ENCODE results near the gene WNT7B.

The WNT7B gene

GRCh38 chr22:45934659-45935341 is 42.2 kb downstream of the WNT7B start:
- Mint-ChIP-seq H3K4me1 (ENCODE audit: low read depth) (no peaks in the 10 kb centered on the region), H3K36me3 (ENCODE audit: low read depth) (no peaks in the 10 kb centered on the region), H3K9me3 (no peaks in the 10 kb centered on the region), H3K27me3 (peaks cover 32% of the 10 kb centered on the region), H3K4me3 (no peak overlapping the region), H3K27ac (no peak overlapping the region)
- intact Hi-C loops (cut with micrococcal nuclease), result no loop called here

GRCh38 chr22:45934168-45934564 is 42.8 kb downstream of the WNT7B start:
- no peaks in the 10 kb centered on the region for H3K9me3 Mint-ChIP-seq
- intact Hi-C loops (cut with micrococcal nuclease), result no loop called here
- peaks cover 33% of the 10 kb centered on the region for H3K27me3 Mint-ChIP-seq
- H3K27ac Mint-ChIP-seq, result no peak overlapping the region
- no peaks in the 10 kb centered on the region for H3K36me3 Mint-ChIP-seq (ENCODE audit: low read depth)
- no peak overlapping the region for H3K4me3 Mint-ChIP-seq
- no peaks in the 10 kb centered on the region for H3K4me1 Mint-ChIP-seq (ENCODE audit: low read depth)

GRCh38 chr22:45933506-45934167 is 43.3 kb downstream of the WNT7B start:
- Mint-ChIP-seq H3K27ac (no peak overlapping the region), H3K4me3 (no peak overlapping the region), H3K4me1 (ENCODE audit: low read depth) (no peaks in the 10 kb centered on the region), H3K9me3 (no peaks in the 10 kb centered on the region), H3K27me3 (peaks cover 33% of the 10 kb centered on the region), H3K36me3 (ENCODE audit: low read depth) (no peaks in the 10 kb centered on the region)
- intact Hi-C loops (cut with micrococcal nuclease), result no loop called here

- Mint-ChIP-seq H3K27me3 (peaks cover 31% of the 10 kb centered on the region), H3K4me1 (ENCODE audit: low read depth) (no peaks in the 10 kb centered on the region), H3K4me3 (no peak overlapping the region), H3K27ac (no peak overlapping the region), H3K9me3 (no peaks in the 10 kb centered on the region), H3K36me3 (ENCODE audit: low read depth) (no peaks in the 10 kb centered on the region)
- intact Hi-C loops (cut with micrococcal nuclease), result no loop called here
Measured at GRCh38 chr22:45932071-45932470, 44.9 kb downstream of the WNT7B start.

- no peak overlapping the region for H3K4me3 Mint-ChIP-seq
- H3K4me1 Mint-ChIP-seq (ENCODE audit: low read depth), result no peaks in the 10 kb centered on the region
- no peaks in the 10 kb centered on the region for H3K9me3 Mint-ChIP-seq
- intact Hi-C loops (cut with micrococcal nuclease), result no loop called here
- no peak overlapping the region for H3K27ac Mint-ChIP-seq
- H3K36me3 Mint-ChIP-seq (ENCODE audit: low read depth), result no peaks in the 10 kb centered on the region
- H3K27me3 Mint-ChIP-seq, result peaks cover 31% of the 10 kb centered on the region
Measured at GRCh38 chr22:45931042-45931441, 45.9 kb downstream of the WNT7B start.

- no peak overlapping the region for H3K27ac Mint-ChIP-seq
- H3K4me3 Mint-ChIP-seq, result no peak overlapping the region
- peaks cover 28% of the 10 kb centered on the region for H3K27me3 Mint-ChIP-seq
Measured at GRCh38 chr22:45930324-45930723, 46.6 kb downstream of the WNT7B start.

GRCh38 chr22:45929649-45930048 is 47.3 kb downstream of the WNT7B start:
- intact Hi-C loops (cut with micrococcal nuclease), result no loop called here
- Mint-ChIP-seq H3K4me3 (no peak overlapping the region), H3K4me1 (ENCODE audit: low read depth) (no peaks in the 10 kb centered on the region), H3K27me3 (peaks cover 27% of the 10 kb centered on the region), H3K9me3 (no peaks in the 10 kb centered on the region), H3K27ac (no peak overlapping the region), H3K36me3 (ENCODE audit: low read depth) (no peaks in the 10 kb centered on the region)

More at GRCh38 chr22:45930324-45930723, 46.6 kb downstream of the WNT7B start:
- intact Hi-C loops (cut with micrococcal nuclease), result no loop called here
- no peaks in the 10 kb centered on the region for H3K4me1 Mint-ChIP-seq (ENCODE audit: low read depth)
- H3K36me3 Mint-ChIP-seq (ENCODE audit: low read depth), result no peaks in the 10 kb centered on the region
- no peaks in the 10 kb centered on the region for H3K9me3 Mint-ChIP-seq

- Mint-ChIP-seq H3K27me3 (peaks cover 21% of the 10 kb centered on the region), H3K4me3 (no peak overlapping the region), H3K9me3 (no peaks in the 10 kb centered on the region), H3K4me1 (ENCODE audit: low read depth) (no peaks in the 10 kb centered on the region), H3K36me3 (ENCODE audit: low read depth) (no peaks in the 10 kb centered on the region), H3K27ac (no peak overlapping the region)
- intact Hi-C loops (cut with micrococcal nuclease), result no loop called here
Measured at GRCh38 chr22:45928726-45929368, 48.1 kb downstream of the WNT7B start.

- Mint-ChIP-seq H3K36me3 (ENCODE audit: low read depth) (no peaks in the 10 kb centered on the region), H3K4me1 (ENCODE audit: low read depth) (no peaks in the 10 kb centered on the region), H3K27ac (no peak overlapping the region), H3K27me3 (peaks cover 13% of the 10 kb centered on the region), H3K4me3 (no peak overlapping the region), H3K9me3 (no peaks in the 10 kb centered on the region)
- intact Hi-C loops (cut with micrococcal nuclease), result no loop called here
Measured at GRCh38 chr22:45927059-45927458, 49.9 kb downstream of the WNT7B start.

- H3K4me3 Mint-ChIP-seq, result no peak overlapping the region
- no peak overlapping the region for H3K27ac Mint-ChIP-seq
- H3K36me3 Mint-ChIP-seq (ENCODE audit: low read depth), result no peaks in the 10 kb centered on the region
- intact Hi-C loops (cut with micrococcal nuclease), result no loop called here
- H3K4me1 Mint-ChIP-seq (ENCODE audit: low read depth), result no peaks in the 10 kb centered on the region
- peaks cover 7% of the 10 kb centered on the region for H3K27me3 Mint-ChIP-seq
- no peaks in the 10 kb centered on the region for H3K9me3 Mint-ChIP-seq
Measured at GRCh38 chr22:45926433-45926832, 50.5 kb downstream of the WNT7B start.

- no peak overlapping the region for H3K27ac Mint-ChIP-seq
- no peaks in the 10 kb centered on the region for H3K36me3 Mint-ChIP-seq (ENCODE audit: low read depth)
- H3K4me3 Mint-ChIP-seq, result no peak overlapping the region
- intact Hi-C loops (cut with micrococcal nuclease), result no loop called here
- no peaks in the 10 kb centered on the region for H3K9me3 Mint-ChIP-seq
- peaks cover 7% of the 10 kb centered on the region for H3K27me3 Mint-ChIP-seq
- H3K4me1 Mint-ChIP-seq (ENCODE audit: low read depth), result no peaks in the 10 kb centered on the region
Measured at GRCh38 chr22:45925811-45926351, 51.1 kb downstream of the WNT7B start.

- no peak overlapping the region for H3K4me3 Mint-ChIP-seq
- H3K27ac Mint-ChIP-seq, result no peak overlapping the region
- intact Hi-C loops (cut with micrococcal nuclease), result no loop called here
- no peaks in the 10 kb centered on the region for H3K4me1 Mint-ChIP-seq (ENCODE audit: low read depth)
- no peaks in the 10 kb centered on the region for H3K9me3 Mint-ChIP-seq
- peaks cover 3% of the 10 kb centered on the region for H3K27me3 Mint-ChIP-seq
- no peaks in the 10 kb centered on the region for H3K36me3 Mint-ChIP-seq (ENCODE audit: low read depth)
Measured at GRCh38 chr22:45923835-45924234, 53.1 kb downstream of the WNT7B start.

GRCh38 chr22:45923212-45923611 is 53.8 kb downstream of the WNT7B start:
- intact Hi-C loops (cut with micrococcal nuclease), result no loop called here
- Mint-ChIP-seq H3K27ac (no peak overlapping the region), H3K27me3 (peaks cover 7% of the 10 kb centered on the region), H3K4me1 (ENCODE audit: low read depth) (no peaks in the 10 kb centered on the region), H3K36me3 (ENCODE audit: low read depth) (no peaks in the 10 kb centered on the region), H3K4me3 (no peak overlapping the region), H3K9me3 (no peaks in the 10 kb centered on the region)

GRCh38 chr22:45922661-45923060 is 54.3 kb downstream of the WNT7B start:
- no peaks in the 10 kb centered on the region for H3K9me3 Mint-ChIP-seq
- intact Hi-C loops (cut with micrococcal nuclease), result no loop called here
- no peaks in the 10 kb centered on the region for H3K4me1 Mint-ChIP-seq (ENCODE audit: low read depth)
- H3K4me3 Mint-ChIP-seq, result no peak overlapping the region
- no peak overlapping the region for H3K27ac Mint-ChIP-seq
- H3K27me3 Mint-ChIP-seq, result peaks cover 13% of the 10 kb centered on the region
- H3K36me3 Mint-ChIP-seq (ENCODE audit: low read depth), result no peaks in the 10 kb centered on the region
